Keratinocyte (primary cell): ENCODE results near the gene LZTR1. TPM values are rescaled to one million over a fixed set of nuclear protein-coding genes. Genes with fewer than 3 reads are reported as not detected.

ENCODE experiments used
- DNase-seq: peaks from one replicate; pipeline ENCODE4 v3.0.0-alpha.2; 2011; ENCODE audit warnings: low read depth, missing footprints, low spot score
- FAIRE-seq: peaks from 2 replicates; lab custom pipeline; 2011; peaks lifted over from hg19 to GRCh38; lab: Jason Lieb, UNC
- H2AFZ ChIP-seq: 2 replicates; pipeline ENCODE4 v1.6.0; 2012; ENCODE audit warnings: low read length, control low read depth, inconsistent platforms; ENCODE audit not compliant: control insufficient read depth
- H3K27ac ChIP-seq: 2 replicates; pipeline ENCODE4 v1.5.1; 2011; ENCODE audit warnings: low read length; ENCODE audit not compliant: control insufficient read depth, insufficient read depth
- H3K27me3 ChIP-seq: 3 replicates; pipeline ENCODE4 v1.6.0; 2011; ENCODE audit warnings: low read length; ENCODE audit not compliant: control insufficient read depth, insufficient read depth; ENCODE audit errors: extremely low read depth
- H3K36me3 ChIP-seq, 2 experiments: 2 replicates in 1 of 2; 3 replicates in 1 of 2; pipeline ENCODE4 v1.5.1; 2011; ENCODE audit warnings: low read length in 2 of 2, mild to moderate bottlenecking in 1 of 2; ENCODE audit not compliant: control insufficient read depth in 2 of 2, insufficient read depth in 2 of 2; ENCODE audit errors: extremely low read depth in 1 of 2
- H3K4me1 ChIP-seq: 3 replicates; pipeline ENCODE4 v1.5.1; 2011; ENCODE audit warnings: low read length; ENCODE audit not compliant: control insufficient read depth, insufficient read depth; ENCODE audit errors: extremely low read depth
- H3K4me2 ChIP-seq: 3 replicates; pipeline ENCODE4 v1.6.0; 2011; ENCODE audit warnings: low read depth, low read length; ENCODE audit not compliant: control insufficient read depth, insufficient read depth; ENCODE audit errors: extremely low read depth
- H3K4me3 ChIP-seq, 3 experiments: fragments of 200-600 bp in 1 of 3; sonication (generic) in 1 of 3; 2 replicates in 2 of 3; 3 replicates in 1 of 3; pipeline ENCODE4 v1.5.1; 2011 to 2016; ENCODE audit warnings: low read length in 3 of 3, mild to moderate bottlenecking in 3 of 3, control low read depth in 2 of 3, inconsistent platforms in 1 of 3, low read depth in 1 of 3, mixed read lengths in 1 of 3, mixed run types in 1 of 3, moderate library complexity in 1 of 3; ENCODE audit not compliant: control insufficient read depth in 2 of 3, insufficient read depth in 2 of 3; ENCODE audit errors: extremely low read depth in 1 of 3
- H3K79me2 ChIP-seq: 2 replicates; pipeline ENCODE4 v1.6.0; 2012; ENCODE audit warnings: low read length; ENCODE audit not compliant: control insufficient read depth, insufficient read depth
- H3K9ac ChIP-seq: 3 replicates; pipeline ENCODE4 v1.6.0; 2011; ENCODE audit warnings: low read length; ENCODE audit not compliant: control insufficient read depth, insufficient read depth; ENCODE audit errors: extremely low read depth
- H3K9me1 ChIP-seq: 3 replicates; pipeline ENCODE4 v1.6.0; 2011; ENCODE audit warnings: low read length; ENCODE audit not compliant: control insufficient read depth, insufficient read depth; ENCODE audit errors: extremely low read depth
- H3K9me3 ChIP-seq: 2 replicates; pipeline ENCODE4 v1.5.1; 2012; ENCODE audit warnings: low read depth, low read length; ENCODE audit not compliant: control insufficient read depth
- H4K20me1 ChIP-seq: 3 replicates; pipeline ENCODE4 v1.6.0; 2011; ENCODE audit warnings: low read length; ENCODE audit not compliant: control insufficient read depth, insufficient read depth; ENCODE audit errors: extremely low read depth
- EZH2 ChIP-seq: IDR thresholded peaks from one replicate; pipeline ENCODE4 v1.6.1; 2012; ENCODE audit warnings: inconsistent platforms, mild to moderate bottlenecking, low read length, moderate library complexity
- dilution Hi-C: fragments of 300-500 bp; cut with MboI; formaldehyde crosslinking; loops from one replicate; pipeline ENCODE4 v1.7.0; 2020; ENCODE audit warnings: low sequenced_read_pairs; ENCODE audit not compliant: extremely low pct_ligation_motif_present
- polyA plus RNA-seq, 5 experiments: library from polyadenylated mRNA; depleted of rRNA in 3 of 5; stranded (reverse) in 3 of 5; stranded (forward) in 1 of 5; unstranded in 1 of 5; fragments of >200 nt; gene quantifications; 1 replicate in 1 of 5; 2 replicates in 3 of 5; 3 replicates in 1 of 5; pipeline versions ENCODE4 v1.2.1 to v1.2.3, GENCODE V29; 2011 to 2012; ENCODE audit warnings: missing spikeins in 2 of 5, low read depth in 1 of 5, low replicate concordance in 1 of 5
- TF ChIP-seq, protein P1 (sequence below), 3 experiments: IDR thresholded peaks in 1 of 3; conservative IDR thresholded peaks in 1 of 3; optimal IDR thresholded peaks in 1 of 3; 2 replicates in 2 of 3; 3 replicates in 1 of 3; pipeline versions ENCODE3 to v1.5.1; 2011; ENCODE audit warnings: low read length in 3 of 3, mild to moderate bottlenecking in 3 of 3, moderate library complexity in 2 of 3, control low read depth in 1 of 3, inconsistent platforms in 1 of 3; ENCODE audit not compliant: insufficient read depth in 2 of 3; ENCODE audit errors: extremely low read depth in 1 of 3

LZTR1 gene
- polyA plus RNA-seq, 1 donor (not counting 4 experiments of a cell fraction or from before 2014, with no cell fraction given), result 37.0 TPM

DNA sequence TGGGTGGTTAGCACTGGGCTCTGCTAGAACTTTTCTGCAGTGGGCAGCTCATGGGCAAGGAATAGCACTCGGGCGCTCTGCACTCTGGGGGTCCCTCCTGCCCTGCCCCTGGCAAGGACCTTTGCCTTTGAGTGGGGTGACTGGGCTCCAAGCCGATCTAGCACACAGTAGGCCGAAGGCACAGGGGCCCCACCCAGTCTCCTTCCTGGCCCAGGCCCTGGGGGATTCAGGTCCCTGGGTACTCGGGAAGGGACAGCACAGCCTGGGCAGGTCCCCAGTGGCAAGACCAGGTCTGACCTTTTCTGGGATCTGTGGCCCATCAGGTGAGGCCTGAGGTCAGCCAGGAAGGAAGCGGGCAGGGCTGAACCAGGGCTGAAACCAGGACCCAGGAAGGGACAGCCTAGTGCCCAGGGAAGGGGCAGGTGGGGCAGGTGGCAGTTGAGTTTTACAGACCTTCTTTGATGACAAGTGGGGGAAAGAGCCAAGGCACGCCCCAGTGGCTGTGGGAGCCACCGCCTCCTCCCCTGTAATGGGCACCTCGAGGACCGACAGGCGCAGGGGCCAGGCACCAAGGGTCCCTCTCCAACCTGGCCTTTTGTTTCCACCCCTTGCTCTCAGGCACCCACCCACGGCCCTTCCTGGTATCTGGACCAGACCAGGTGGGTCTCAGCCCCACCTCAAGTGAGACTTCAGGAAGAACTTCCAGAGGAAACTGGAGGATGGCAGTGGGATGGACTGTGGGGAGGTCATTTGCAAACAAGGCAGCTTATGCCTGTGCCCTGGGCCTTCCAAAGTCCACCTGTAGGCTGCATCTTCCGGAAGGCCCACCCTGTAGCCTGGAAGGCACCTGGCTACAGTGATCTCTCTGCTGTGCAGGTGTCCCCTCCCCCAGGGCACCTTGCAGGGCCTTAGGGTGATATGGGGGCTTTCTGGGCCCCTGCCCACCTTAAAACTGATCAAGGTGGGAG, 15.9 kb upstream of the LZTR1 start:
- dilution Hi-C loops, result no loop called here
- FAIRE-seq, result no peak
- Histone ChIP-seq H3K4me2 (no peak overlapping the region), H3K9ac (no peak overlapping the region), H3K9me3 (no peaks in the 10 kb centered on the region), H2AFZ (no peak overlapping the region), H4K20me1 (no peaks in the 10 kb centered on the region), H3K9me1 (no peaks in the 10 kb centered on the region), H3K79me2 (no peaks in the 10 kb centered on the region), H3K27me3 (peaks cover 11% of the 10 kb centered on the region), H3K4me1 (peaks cover 17% of the 10 kb centered on the region), H3K4me3 (no peak overlapping the region), H3K36me3 (no peaks in the 10 kb centered on the region), H3K27ac (no peak overlapping the region)
- no peak for TF ChIP-seq EZH2
- TF ChIP-seq, protein P1, sequence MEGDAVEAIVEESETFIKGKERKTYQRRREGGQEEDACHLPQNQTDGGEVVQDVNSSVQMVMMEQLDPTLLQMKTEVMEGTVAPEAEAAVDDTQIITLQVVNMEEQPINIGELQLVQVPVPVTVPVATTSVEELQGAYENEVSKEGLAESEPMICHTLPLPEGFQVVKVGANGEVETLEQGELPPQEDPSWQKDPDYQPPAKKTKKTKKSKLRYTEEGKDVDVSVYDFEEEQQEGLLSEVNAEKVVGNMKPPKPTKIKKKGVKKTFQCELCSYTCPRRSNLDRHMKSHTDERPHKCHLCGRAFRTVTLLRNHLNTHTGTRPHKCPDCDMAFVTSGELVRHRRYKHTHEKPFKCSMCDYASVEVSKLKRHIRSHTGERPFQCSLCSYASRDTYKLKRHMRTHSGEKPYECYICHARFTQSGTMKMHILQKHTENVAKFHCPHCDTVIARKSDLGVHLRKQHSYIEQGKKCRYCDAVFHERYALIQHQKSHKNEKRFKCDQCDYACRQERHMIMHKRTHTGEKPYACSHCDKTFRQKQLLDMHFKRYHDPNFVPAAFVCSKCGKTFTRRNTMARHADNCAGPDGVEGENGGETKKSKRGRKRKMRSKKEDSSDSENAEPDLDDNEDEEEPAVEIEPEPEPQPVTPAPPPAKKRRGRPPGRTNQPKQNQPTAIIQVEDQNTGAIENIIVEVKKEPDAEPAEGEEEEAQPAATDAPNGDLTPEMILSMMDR (optimal IDR thresholded peaks at IDR 0.05 in 1 of 3, IDR thresholded peaks at IDR 0.05 in 1 of 3, conservative IDR thresholded peaks at IDR 0.05 in 1 of 3; ENCODE audit: extremely low read depth in 1 of 3, insufficient read depth in 2 of 3, low read length in 3 of 3), result no peak
- DNase-seq, result no peak

DNA sequence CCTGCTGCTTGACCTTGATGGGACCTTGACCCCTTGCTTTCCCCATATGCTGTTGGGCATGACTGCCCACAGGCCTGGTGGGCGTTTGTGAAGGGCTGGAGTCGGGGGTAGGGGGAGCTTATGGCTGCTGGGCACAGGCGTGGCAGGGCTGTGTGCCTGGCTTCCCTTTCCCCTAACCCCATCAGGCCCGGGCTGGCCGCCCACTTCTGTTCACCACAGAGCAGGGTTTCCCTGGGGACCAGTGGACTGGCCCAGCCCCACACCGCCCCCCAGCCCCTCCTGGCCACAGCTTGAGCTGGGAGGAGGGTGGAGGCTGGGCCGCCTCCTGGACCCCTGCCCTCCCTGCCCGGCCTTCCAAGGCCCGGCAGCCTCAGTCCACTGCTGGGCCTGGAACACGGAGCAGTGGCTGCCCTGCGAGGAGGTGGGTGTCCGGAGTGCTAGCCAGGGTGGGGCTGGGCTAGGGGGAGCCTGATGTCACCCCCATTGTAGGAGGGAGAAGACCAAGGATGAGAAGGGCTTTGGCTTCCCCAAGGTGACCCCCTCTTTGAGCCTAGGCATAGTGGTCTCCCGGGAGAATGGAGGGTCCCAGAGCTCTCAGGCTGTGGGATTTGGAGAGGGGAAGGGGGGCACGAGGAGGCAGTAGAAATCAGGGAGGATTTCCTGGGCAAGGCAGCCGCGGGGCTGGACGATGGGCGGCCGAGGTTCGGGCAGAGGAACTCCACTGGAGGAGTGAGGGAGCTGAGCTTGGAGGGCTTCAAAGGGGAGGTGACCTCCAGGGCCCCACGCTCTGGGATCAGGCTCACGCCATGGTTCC, 15.0 kb upstream of the LZTR1 start, which contains the start of gene AIFM3:
TSS of gene AIFM3 (plus strand) at position 373 of the 814 bp plus-strand sequence. CDS start 690 bp downstream, outside the sequence.
- dilution Hi-C loops, result no loop called here
- H3K27ac ChIP-seq, result no peak within 1 kb of the TSS
- no peak within 1 kb of the TSS for H2AFZ ChIP-seq

More for the DNA sequence above, 15.0 kb upstream of the LZTR1 start, which contains the start of gene AIFM3:
- Histone ChIP-seq H3K4me1 (peaks cover 10% of the 10 kb centered on the region), H3K36me3 (no peaks in the 10 kb centered on the region), H3K4me2 (no peak within 1 kb of the TSS), H3K4me3 (no peak within 1 kb of the TSS), H3K9ac (no peak within 1 kb of the TSS), H3K9me3 (no peaks in the 10 kb centered on the region), H3K27me3 (peaks cover 11% of the 10 kb centered on the region), H4K20me1 (no peaks in the 10 kb centered on the region), H3K79me2 (no peaks in the 10 kb centered on the region), H3K9me1 (no peaks in the 10 kb centered on the region)
- FAIRE-seq, result no peak
- no peak for TF ChIP-seq EZH2
- TF ChIP-seq, protein P1 (optimal IDR thresholded peaks at IDR 0.05 in 1 of 3, IDR thresholded peaks at IDR 0.05 in 1 of 3, conservative IDR thresholded peaks at IDR 0.05 in 1 of 3; ENCODE audit: extremely low read depth in 1 of 3, insufficient read depth in 2 of 3, low read length in 3 of 3), result no peak
- no peak for DNase-seq
